Tibial nerve (tissue), 4 donors: ENCODE results near the gene ZFTA. TPM values are rescaled to one million over a fixed set of nuclear protein-coding genes. Genes with fewer than 3 reads are reported as not detected.

Experiments used
- DNase-seq, 2 donors: peaks; one replicate each; pipeline ENCODE4 v3.0.0-alpha.2; 2019; ENCODE audit warnings: low spot score in 2 of 2
- H3K27ac ChIP-seq, 4 donors: fragments of 200-600 bp; sonication (generic) in 3 of 4; one replicate each; pipeline ENCODE4 v1.5.1; 2017 to 2019; ENCODE audit warnings: mild to moderate bottlenecking in 1 of 4
- H3K27me3 ChIP-seq, 2 donors: fragments of 200-600 bp; sonication (generic) in 1 of 2; one replicate each; pipeline versions ENCODE4 v1.5.1 to v1.6.0; 2017 to 2019
- H3K36me3 ChIP-seq, 3 donors: fragments of 200-600 bp; sonication (generic); one replicate each; pipeline ENCODE4 v1.5.1; 2018 to 2019
- H3K4me1 ChIP-seq, 4 donors: fragments of 200-600 bp; sonication (generic) in 3 of 4; one replicate each; pipeline ENCODE4 v1.5.1; 2017 to 2019
- H3K4me3 ChIP-seq, 4 donors: fragments of 200-600 bp; sonication (generic) in 3 of 4; one replicate each; pipeline ENCODE4 v1.5.1; 2017 to 2019; ENCODE audit warnings: mild to moderate bottlenecking in 1 of 4, moderate library complexity in 1 of 4
- H3K9me3 ChIP-seq, 4 donors: fragments of 200-600 bp; sonication (generic) in 3 of 4; one replicate each; pipeline ENCODE4 v1.5.1; 2017 to 2019
- EP300 ChIP-seq, 2 donors: sonication (generic); formaldehyde crosslinking; IDR thresholded peaks; one replicate each; pipeline ENCODE4 v1.6.1; 2017; ENCODE audit warnings: antibody characterized with exemption in 2 of 2, mild to moderate bottlenecking in 1 of 2
- POLR2A ChIP-seq, 2 donors: fragments of 450-650 bp; IDR thresholded peaks; one replicate each; pipeline ENCODE4 v1.6.1; 2017; ENCODE audit warnings: antibody characterized with exemption in 2 of 2, mild to moderate bottlenecking in 2 of 2, moderate library complexity in 2 of 2
- WGBS, 2 donors: methylation state at CpG; one replicate each; pipeline ENCODE4 v1.1.5; 2018; 5-methylcytosine and 5-hydroxymethylcytosine counted together
- total RNA-seq, 4 donors: library from RNA; depleted of rRNA; stranded (reverse); fragments of >200 nt; gene quantifications; one replicate each; pipeline ENCODE4 v1.1.0, GENCODE V29; 2016
- TF ChIP-seq, protein P1 (sequence below), 5 experiments: fragments of 200-600 bp in 3 of 5; fragments of 450-650 bp in 2 of 5; sonication (generic) in 3 of 5; IDR thresholded peaks; one replicate each; pipeline ENCODE4 v1.5.1; 2016 to 2019; ENCODE audit warnings: antibody characterized with exemption in 5 of 5, mild to moderate bottlenecking in 3 of 5, moderate library complexity in 2 of 5

The ZFTA gene
- total RNA-seq, 4 donors from 2014 or later, result 19.4 to 25.1 (median 23.8) TPM

DNA sequence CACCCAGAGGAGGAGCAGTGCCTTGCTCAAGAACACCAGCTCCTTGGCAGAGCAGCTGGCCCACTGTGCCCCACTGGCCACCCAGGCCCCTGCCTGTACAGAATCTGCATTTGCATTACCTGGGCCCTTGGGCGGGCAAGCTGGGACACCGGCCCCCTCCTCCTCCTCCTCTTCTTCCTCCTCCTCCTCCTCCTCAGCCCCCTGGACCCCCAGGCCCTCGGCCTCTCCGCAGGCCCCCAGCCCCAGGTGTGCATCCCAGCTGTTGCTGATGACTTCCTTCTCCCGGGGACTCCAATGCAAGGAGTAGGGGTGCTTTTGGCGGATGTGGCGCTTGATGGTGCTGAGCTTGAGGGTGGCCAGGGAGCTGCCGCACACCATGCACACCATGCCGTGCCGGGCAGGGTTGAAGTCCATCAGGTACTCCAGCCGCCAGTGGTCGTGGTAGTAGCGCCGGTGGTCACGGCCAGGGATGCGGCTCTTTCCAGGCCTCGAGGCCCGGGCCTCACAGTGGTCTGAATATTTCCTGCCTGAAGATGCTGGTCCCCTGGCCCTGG is 2.8 kb downstream of the ZFTA start:
- peak overlapping the region in 3 of 4 donors; percentile 82 to 95 (median 92) for H3K27ac ChIP-seq
- 75 to 80% methylated on average over 13 to 18 of the region's 18 CpGs for WGBS, 2 donors
- H3K4me3 ChIP-seq, result no peak overlapping the region

DNA sequence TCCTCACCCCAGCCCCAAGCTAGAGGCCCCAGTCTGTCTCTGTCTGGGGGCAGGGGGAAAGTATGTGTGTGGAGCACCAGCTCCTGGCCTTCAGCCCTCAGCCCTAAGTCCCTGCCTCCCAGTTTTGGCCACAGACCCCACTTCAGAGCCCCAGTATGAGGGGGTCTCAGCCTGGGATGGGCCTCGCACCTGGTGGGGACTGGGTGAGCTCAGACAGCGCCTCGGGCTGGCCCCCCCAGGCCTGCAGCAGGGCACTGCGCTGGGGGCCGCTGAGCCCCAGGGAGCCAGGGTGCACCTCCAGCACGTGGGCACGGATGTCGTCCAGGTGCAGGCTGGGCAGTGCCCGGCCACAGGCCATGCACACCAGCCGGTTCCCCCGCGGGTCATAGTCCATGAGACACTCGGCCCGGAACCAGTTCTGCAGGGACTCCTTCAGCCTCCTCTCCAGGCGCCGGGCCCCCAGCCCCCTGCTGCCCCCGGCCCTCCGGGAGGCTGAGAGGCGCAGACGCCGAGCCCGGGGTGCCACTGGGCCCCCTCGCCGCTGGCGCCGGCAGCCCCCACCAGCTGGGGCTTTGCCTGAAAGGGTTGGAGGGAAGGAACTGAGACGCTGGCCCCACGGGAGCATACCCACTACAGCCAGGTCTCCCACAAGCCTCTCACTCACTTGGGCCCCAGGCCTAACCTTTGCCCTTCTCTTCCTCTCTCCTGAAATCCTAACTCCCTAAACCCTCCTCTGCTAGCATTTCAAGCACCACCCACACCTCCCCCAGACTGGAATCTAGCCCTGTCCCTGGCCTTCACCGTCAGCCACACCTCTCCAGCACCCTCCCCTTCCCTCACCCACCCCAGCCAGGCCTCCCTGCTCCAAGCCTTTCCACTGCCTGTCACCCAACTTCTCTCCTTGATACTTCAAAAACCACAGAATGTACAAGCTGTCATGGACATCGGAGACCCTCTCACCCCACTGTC is 3.6 kb downstream of the ZFTA start:
- no peaks in the 10 kb centered on the region for H3K9me3 ChIP-seq
- peaks cover 0 to 7% (median 0%) of the 10 kb centered on the region in 3 donors for H3K36me3 ChIP-seq
- peaks cover 0 to 67% (median 35%) of the 10 kb centered on the region in 4 donors for H3K4me1 ChIP-seq
- 65 to 73% methylated on average over 5 to 7 of the region's 30 CpGs for WGBS, 2 donors
- no peaks in the 10 kb centered on the region for H3K27me3 ChIP-seq
- DNase-seq, result no peak
- peak overlapping the region in 3 of 4 donors; percentile 65 to 92 (median 74) for H3K27ac ChIP-seq
- no peak overlapping the region for H3K4me3 ChIP-seq
- TF ChIP-seq, protein P1, sequence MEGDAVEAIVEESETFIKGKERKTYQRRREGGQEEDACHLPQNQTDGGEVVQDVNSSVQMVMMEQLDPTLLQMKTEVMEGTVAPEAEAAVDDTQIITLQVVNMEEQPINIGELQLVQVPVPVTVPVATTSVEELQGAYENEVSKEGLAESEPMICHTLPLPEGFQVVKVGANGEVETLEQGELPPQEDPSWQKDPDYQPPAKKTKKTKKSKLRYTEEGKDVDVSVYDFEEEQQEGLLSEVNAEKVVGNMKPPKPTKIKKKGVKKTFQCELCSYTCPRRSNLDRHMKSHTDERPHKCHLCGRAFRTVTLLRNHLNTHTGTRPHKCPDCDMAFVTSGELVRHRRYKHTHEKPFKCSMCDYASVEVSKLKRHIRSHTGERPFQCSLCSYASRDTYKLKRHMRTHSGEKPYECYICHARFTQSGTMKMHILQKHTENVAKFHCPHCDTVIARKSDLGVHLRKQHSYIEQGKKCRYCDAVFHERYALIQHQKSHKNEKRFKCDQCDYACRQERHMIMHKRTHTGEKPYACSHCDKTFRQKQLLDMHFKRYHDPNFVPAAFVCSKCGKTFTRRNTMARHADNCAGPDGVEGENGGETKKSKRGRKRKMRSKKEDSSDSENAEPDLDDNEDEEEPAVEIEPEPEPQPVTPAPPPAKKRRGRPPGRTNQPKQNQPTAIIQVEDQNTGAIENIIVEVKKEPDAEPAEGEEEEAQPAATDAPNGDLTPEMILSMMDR (IDR thresholded peaks at IDR 0.05), result no peak
- no peak for TF ChIP-seq POLR2A (IDR thresholded peaks at IDR 0.05)
- no peak for TF ChIP-seq EP300 (IDR thresholded peaks at IDR 0.05)

More for the DNA sequence above, 2.8 kb downstream of the ZFTA start:
- no peaks in the 10 kb centered on the region for H3K9me3 ChIP-seq
- TF ChIP-seq, protein P1 (IDR thresholded peaks at IDR 0.05), result no peak
- TF ChIP-seq POLR2A (IDR thresholded peaks at IDR 0.05) (no peak), EP300 (IDR thresholded peaks at IDR 0.05) (no peak)
- H3K27me3 ChIP-seq, result no peaks in the 10 kb centered on the region
- no peak for DNase-seq
- peaks cover 0 to 70% (median 38%) of the 10 kb centered on the region in 4 donors for H3K4me1 ChIP-seq
- H3K36me3 ChIP-seq, result no peaks in the 10 kb centered on the region

DNA sequence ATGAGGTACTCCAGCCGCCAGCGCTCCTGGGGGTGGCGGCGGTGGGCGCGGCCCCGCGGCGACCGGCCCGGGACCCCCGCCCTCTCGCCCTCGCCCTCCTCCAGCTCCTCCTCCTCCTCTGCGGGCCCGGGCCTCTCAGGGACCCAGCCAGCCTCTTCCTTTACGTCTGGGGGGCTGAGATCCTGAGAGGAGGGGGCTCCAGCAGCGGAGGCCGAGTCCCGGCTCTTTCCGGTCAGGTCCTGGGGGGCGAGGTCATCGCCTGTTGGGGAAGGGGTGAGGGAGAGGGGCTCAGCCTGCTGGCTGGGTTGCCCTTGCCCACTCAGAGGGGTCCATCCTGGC is 4.3 kb downstream of the ZFTA start:
- peak overlapping the region; percentile 41 to 92 (median 70) for H3K27ac ChIP-seq
- no peaks in the 10 kb centered on the region for H3K27me3 ChIP-seq
- no peaks in the 10 kb centered on the region for H3K9me3 ChIP-seq
- H3K36me3 ChIP-seq, result peaks cover 0 to 9% (median 0%) of the 10 kb centered on the region in 3 donors
- DNase-seq, result no peak
- peaks cover 0 to 61% (median 30%) of the 10 kb centered on the region in 4 donors for H3K4me1 ChIP-seq
- peak overlapping the region in 1 of 4 donors; percentile 56 for H3K4me3 ChIP-seq
- TF ChIP-seq POLR2A (IDR thresholded peaks at IDR 0.05) (no peak), EP300 (IDR thresholded peaks at IDR 0.05) (no peak)
- TF ChIP-seq, protein P1 (IDR thresholded peaks at IDR 0.05), result no peak
- WGBS, 2 donors, result 69 to 92% methylated on average over 7 to 17 of the region's 23 CpGs

DNA sequence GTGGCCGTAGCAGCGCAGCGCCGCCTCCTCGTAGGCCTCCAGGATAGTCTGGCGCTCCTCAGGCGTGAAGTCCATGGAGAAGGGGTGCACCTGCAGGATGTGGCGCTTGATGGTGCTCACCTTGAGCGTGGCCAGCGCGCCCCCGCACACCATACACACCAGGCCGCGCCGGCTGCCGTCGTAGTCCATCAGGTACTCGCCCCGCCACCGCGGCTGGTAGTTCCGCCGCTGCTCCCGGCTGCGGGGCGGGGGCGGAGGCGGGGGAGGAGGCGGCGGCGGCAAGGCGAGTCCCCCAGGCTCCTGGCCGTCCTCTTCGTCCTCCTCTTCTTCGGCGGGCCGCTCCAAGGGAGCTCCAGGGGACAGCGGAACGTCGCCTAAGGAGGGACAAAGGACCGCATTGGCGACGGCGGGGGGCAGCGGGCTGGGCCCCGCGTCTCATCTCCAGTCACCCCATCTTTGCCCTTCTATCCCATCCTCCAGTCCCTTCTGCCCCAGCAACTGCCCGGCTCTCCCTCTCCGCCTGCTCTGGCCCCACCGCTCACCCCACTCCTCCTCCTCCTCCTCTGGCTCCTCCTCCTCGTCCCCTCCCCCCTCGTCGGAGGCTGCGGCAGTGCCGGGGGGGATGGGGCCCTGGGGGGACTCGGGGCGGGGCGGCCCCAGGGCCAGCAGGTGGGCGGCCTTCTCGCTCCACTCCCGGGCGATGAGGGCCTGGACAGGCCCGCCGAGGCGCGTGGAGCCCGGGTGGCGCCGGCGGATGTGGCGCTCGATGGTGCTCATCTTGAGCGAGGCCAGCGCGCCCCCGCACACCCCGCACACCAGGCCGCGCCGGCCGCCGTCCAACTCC is 4.9 kb downstream of the ZFTA start:
- WGBS, 2 donors, result 61 to 62% methylated on average over 39 to 43 of the region's 82 CpGs
- Histone ChIP-seq H3K27me3 (no peaks in the 10 kb centered on the region), H3K4me1 (peaks cover 0 to 58% (median 29%) of the 10 kb centered on the region in 4 donors), H3K9me3 (no peaks in the 10 kb centered on the region), H3K27ac (peak overlapping the region; percentile 41 to 92 (median 70)), H3K36me3 (peaks cover 0 to 12% (median 0%) of the 10 kb centered on the region in 3 donors), H3K4me3 (peak overlapping the region; percentile 42 to 56 (median 45))
- DNase-seq, result peak in 1 of 2 donors; percentile 25
- TF ChIP-seq EP300 (IDR thresholded peaks at IDR 0.05) (no peak), POLR2A (IDR thresholded peaks at IDR 0.05) (no peak)
- TF ChIP-seq, protein P1 (IDR thresholded peaks at IDR 0.05), result no peak
